ENCODE data around the gene DUSP1.
A peak's percentile ranks its signal among the peaks of the same experiment; 100 is the strongest.
"Not testable (repeated sequence)": the region's sequence is repeated elsewhere in the genome, so short reads cannot be mapped to it uniquely, and the experiment has no call there.

DUSP1 gene

GRCh38 chr5:172770675-172771438, at the start of gene DUSP1:
TSS of gene DUSP1 (minus strand) at chr5:172771195. CDS start at chr5:172770952, 243 bp downstream.
- Histone ChIP-seq H3K27me3 (ENCODE audit: control insufficient read depth, insufficient read depth, low read length) (no peaks in the 10 kb centered on the region), H3K4me1 (ENCODE audit: control insufficient read depth, insufficient read depth, low read length) (peaks cover 74% of the 10 kb centered on the region), H3K9ac (ENCODE audit: low read length) (peak within 1 kb of the TSS; percentile 98), H3K9me3 (ENCODE audit: control insufficient read depth, low read length) (no peaks in the 10 kb centered on the region), H3K4me3 (ENCODE audit: low read length) (peak within 1 kb of the TSS; percentile 88), H3K36me3 (ENCODE audit: control insufficient read depth, insufficient read depth, low read length) (peaks cover 27% of the 10 kb centered on the region)

- Histone ChIP-seq H3K27me3 (ENCODE audit: control insufficient read depth, insufficient read depth, low read length) (no peaks in the 10 kb centered on the region), H3K36me3 (ENCODE audit: control insufficient read depth, insufficient read depth, low read length) (no peaks in the 10 kb centered on the region)
These were observed 49.2 kb upstream of the DUSP1 start for GRCh38 chr5:172820046-172820767.

GRCh38 chr5:172819569-172819968, 48.6 kb upstream of the DUSP1 start:
- Histone ChIP-seq H3K27me3 (ENCODE audit: control insufficient read depth, insufficient read depth, low read length) (no peaks in the 10 kb centered on the region), H3K9ac (ENCODE audit: low read length) (peak overlapping the region; percentile 56), H3K4me3 (ENCODE audit: low read length) (no peak overlapping the region), H3K9me3 (ENCODE audit: control insufficient read depth, low read length) (no peaks in the 10 kb centered on the region), H3K4me1 (ENCODE audit: control insufficient read depth, insufficient read depth, low read length) (peaks cover 14% of the 10 kb centered on the region), H3K36me3 (ENCODE audit: control insufficient read depth, insufficient read depth, low read length) (no peaks in the 10 kb centered on the region)

More at GRCh38 chr5:172820046-172820767, 49.2 kb upstream of the DUSP1 start:
- no peaks in the 10 kb centered on the region for H3K9me3 ChIP-seq (ENCODE audit: control insufficient read depth, low read length)
- H3K4me3 ChIP-seq (ENCODE audit: low read length), result no peak overlapping the region
- peak overlapping the region; percentile 56 for H3K9ac ChIP-seq (ENCODE audit: low read length)
- peaks cover 14% of the 10 kb centered on the region for H3K4me1 ChIP-seq (ENCODE audit: control insufficient read depth, insufficient read depth, low read length)

GRCh38 chr5:172818081-172818480, 47.1 kb upstream of the DUSP1 start:
- Histone ChIP-seq H3K36me3 (ENCODE audit: control insufficient read depth, insufficient read depth, low read length) (no peaks in the 10 kb centered on the region), H3K9ac (ENCODE audit: low read length) (no peak overlapping the region), H3K4me1 (ENCODE audit: control insufficient read depth, insufficient read depth, low read length) (peaks cover 14% of the 10 kb centered on the region), H3K27me3 (ENCODE audit: control insufficient read depth, insufficient read depth, low read length) (no peaks in the 10 kb centered on the region), H3K4me3 (ENCODE audit: low read length) (no peak overlapping the region), H3K9me3 (ENCODE audit: control insufficient read depth, low read length) (no peaks in the 10 kb centered on the region)

GRCh38 chr5:172817664-172818063, 46.7 kb upstream of the DUSP1 start:
- H3K36me3 ChIP-seq (ENCODE audit: control insufficient read depth, insufficient read depth, low read length), result no peaks in the 10 kb centered on the region
- H3K4me1 ChIP-seq (ENCODE audit: control insufficient read depth, insufficient read depth, low read length), result peaks cover 14% of the 10 kb centered on the region
- no peaks in the 10 kb centered on the region for H3K27me3 ChIP-seq (ENCODE audit: control insufficient read depth, insufficient read depth, low read length)
- H3K9ac ChIP-seq (ENCODE audit: low read length), result no peak overlapping the region
- H3K4me3 ChIP-seq (ENCODE audit: low read length), result no peak overlapping the region
- H3K9me3 ChIP-seq (ENCODE audit: control insufficient read depth, low read length), result no peaks in the 10 kb centered on the region

GRCh38 chr5:172816925-172817562, 46.0 kb upstream of the DUSP1 start:
- no peak overlapping the region for H3K9ac ChIP-seq (ENCODE audit: low read length)
- H3K36me3 ChIP-seq (ENCODE audit: control insufficient read depth, insufficient read depth, low read length), result no peaks in the 10 kb centered on the region
- peaks cover 14% of the 10 kb centered on the region for H3K4me1 ChIP-seq (ENCODE audit: control insufficient read depth, insufficient read depth, low read length)
- no peaks in the 10 kb centered on the region for H3K27me3 ChIP-seq (ENCODE audit: control insufficient read depth, insufficient read depth, low read length)
- no peaks in the 10 kb centered on the region for H3K9me3 ChIP-seq (ENCODE audit: control insufficient read depth, low read length)
- no peak overlapping the region for H3K4me3 ChIP-seq (ENCODE audit: low read length)

GRCh38 chr5:172815631-172816030, 44.6 kb upstream of the DUSP1 start:
- H3K4me1 ChIP-seq (ENCODE audit: control insufficient read depth, insufficient read depth, low read length), result peaks cover 12% of the 10 kb centered on the region
- H3K9me3 ChIP-seq (ENCODE audit: control insufficient read depth, low read length), result no peaks in the 10 kb centered on the region

GRCh38 chr5:172810996-172811395, 40.0 kb upstream of the DUSP1 start:
- H3K9me3 ChIP-seq (ENCODE audit: control insufficient read depth, low read length); H3K27me3 ChIP-seq (ENCODE audit: control insufficient read depth, insufficient read depth, low read length); H3K36me3 ChIP-seq (ENCODE audit: control insufficient read depth, insufficient read depth, low read length); H3K9ac ChIP-seq (ENCODE audit: low read length); H3K4me3 ChIP-seq (ENCODE audit: low read length): not testable (repeated sequence)
- H3K4me1 ChIP-seq (ENCODE audit: control insufficient read depth, insufficient read depth, low read length), result peaks cover 24% of the 10 kb centered on the region

More at GRCh38 chr5:172815631-172816030, 44.6 kb upstream of the DUSP1 start:
- H3K36me3 ChIP-seq (ENCODE audit: control insufficient read depth, insufficient read depth, low read length), result no peaks in the 10 kb centered on the region
- H3K27me3 ChIP-seq (ENCODE audit: control insufficient read depth, insufficient read depth, low read length), result no peaks in the 10 kb centered on the region
- H3K9ac ChIP-seq (ENCODE audit: low read length), result no peak overlapping the region
- no peak overlapping the region for H3K4me3 ChIP-seq (ENCODE audit: low read length)

GRCh38 chr5:172809774-172810173, 38.8 kb upstream of the DUSP1 start:
- H3K4me3 ChIP-seq (ENCODE audit: low read length), result no peak overlapping the region

GRCh38 chr5:172807766-172808311, 36.8 kb upstream of the DUSP1 start:
- Histone ChIP-seq H3K27me3 (ENCODE audit: control insufficient read depth, insufficient read depth, low read length) (no peaks in the 10 kb centered on the region), H3K9ac (ENCODE audit: low read length) (peak overlapping the region; percentile 81), H3K4me3 (ENCODE audit: low read length) (peak overlapping the region; percentile 10), H3K4me1 (ENCODE audit: control insufficient read depth, insufficient read depth, low read length) (peaks cover 24% of the 10 kb centered on the region), H3K9me3 (ENCODE audit: control insufficient read depth, low read length) (no peaks in the 10 kb centered on the region), H3K36me3 (ENCODE audit: control insufficient read depth, insufficient read depth, low read length) (no peaks in the 10 kb centered on the region)

More at GRCh38 chr5:172809774-172810173, 38.8 kb upstream of the DUSP1 start:
- H3K27me3 ChIP-seq (ENCODE audit: control insufficient read depth, insufficient read depth, low read length), result no peaks in the 10 kb centered on the region
- peaks cover 24% of the 10 kb centered on the region for H3K4me1 ChIP-seq (ENCODE audit: control insufficient read depth, insufficient read depth, low read length)
- H3K9ac ChIP-seq (ENCODE audit: low read length), result no peak overlapping the region
- no peaks in the 10 kb centered on the region for H3K36me3 ChIP-seq (ENCODE audit: control insufficient read depth, insufficient read depth, low read length)
- H3K9me3 ChIP-seq (ENCODE audit: control insufficient read depth, low read length), result no peaks in the 10 kb centered on the region

- Histone ChIP-seq H3K9ac (ENCODE audit: low read length) (peak overlapping the region; percentile 81), H3K36me3 (ENCODE audit: control insufficient read depth, insufficient read depth, low read length) (no peaks in the 10 kb centered on the region), H3K4me1 (ENCODE audit: control insufficient read depth, insufficient read depth, low read length) (peaks cover 24% of the 10 kb centered on the region), H3K27me3 (ENCODE audit: control insufficient read depth, insufficient read depth, low read length) (no peaks in the 10 kb centered on the region), H3K9me3 (ENCODE audit: control insufficient read depth, low read length) (no peaks in the 10 kb centered on the region), H3K4me3 (ENCODE audit: low read length) (peak overlapping the region; percentile 10)
These were observed 36.1 kb upstream of the DUSP1 start for GRCh38 chr5:172806897-172807672.

Data from mucosa of stomach (tissue), 1 donor.